K562 (cell line): ENCODE results near the gene METRN. TPM values are rescaled to one million over a fixed set of nuclear protein-coding genes. Genes with fewer than 3 reads are reported as not detected.

Experiments used
- CTCFL ChIP-seq: IDR thresholded peaks from 2 replicates; pipeline ENCODE4 v1.6.1; 2011; ENCODE audit warnings: borderline replicate concordance, low read depth, mild to moderate bottlenecking, moderate library complexity, low read length; ENCODE audit not compliant: insufficient read depth, poor library complexity, severe bottlenecking
- HDAC3 ChIP-seq: fragments of 450-650 bp; IDR thresholded peaks from 2 replicates; pipeline ENCODE4 v1.6.1; 2018; ENCODE audit warnings: borderline replicate concordance, mild to moderate bottlenecking, moderate library complexity; ENCODE audit not compliant: partially characterized antibody
- JUND ChIP-seq, 2 experiments: IDR thresholded peaks; 2 replicates in 1 of 2; 3 replicates in 1 of 2; pipeline ENCODE4 v1.6.1; 2011; ENCODE audit warnings: borderline replicate concordance in 2 of 2, low read depth in 2 of 2, low read length in 2 of 2, improper control_type of control experiment in 1 of 2, missing biosample characterization in 1 of 2, missing genetic modification characterization in 1 of 2, missing genetic modification reagents in 1 of 2
- TEAD1 ChIP-seq, 2 experiments: fragments of 450-650 bp in 1 of 2; sonication (generic) in 1 of 2; formaldehyde crosslinking; IDR thresholded peaks; 2 replicates each; pipeline versions ENCODE4 v1.4.0 to v1.8.0; 2020 to 2022; ENCODE audit warnings: mild to moderate bottlenecking in 2 of 2, missing genetic modification reagents in 1 of 2
- ZMIZ1 ChIP-seq, 2 experiments: fragments of 150-350 bp in 1 of 2; IDR thresholded peaks; 2 replicates each; pipeline ENCODE4 v1.6.1; 2012 to 2016; ENCODE audit warnings: low read depth in 2 of 2, low read length in 2 of 2, mild to moderate bottlenecking in 1 of 2, moderate library complexity in 1 of 2
- ZNF77 ChIP-seq: fragments of 250-450 bp; sonication (Bioruptor Pico); IDR thresholded peaks from 2 replicates; pipeline ENCODE4 v1.5.0; 2020
- ZSCAN29 ChIP-seq: fragments of 450-650 bp; IDR thresholded peaks from 2 replicates; pipeline ENCODE4 v1.6.1; 2017
- polyA plus RNA-seq, 8 experiments: library from polyadenylated mRNA; depleted of rRNA in 4 of 8; stranded (reverse) in 5 of 8; unstranded in 3 of 8; fragments of >200 nt; fragmentation: Nextera tagmentation in 2 of 8; fragmentation: Illumina TruSeq in 1 of 8; extraction: Ambion mirVana in 2 of 8; extraction: Trizol in 1 of 8; gene quantifications; 2 replicates each; pipeline versions ENCODE4 v1.2.1 to v1.2.3, GENCODE V29; 2011 to 2014; ENCODE audit warnings: inconsistent platforms in 1 of 8, missing spikeins in 1 of 8
- total RNA-seq, 7 experiments: library from RNA; depleted of rRNA in 6 of 7; stranded (reverse); fragments of >200 nt in 6 of 7; fragmentation: Illumina TruSeq in 2 of 7; extraction: Trizol in 2 of 7; gene quantifications; 2 replicates each; pipeline versions ENCODE4 v1.2.1 to v1.2.3, GENCODE V29; 2011 to 2021; ENCODE audit warnings: low replicate concordance in 1 of 7

The METRN gene
- total and polyA plus RNA-seq, 9 of the 15 experiments (the other 6 are each of a cell fraction or from before 2014, with no cell fraction given): 0.20 to 89.8 (median 15.4) TPM

- TF ChIP-seq CTCFL (peak; percentile 84), ZNF77 (0 out of 2 replicates have a peak, but pooled peaks have one; percentile 18), HDAC3 (no peak), TEAD1 (CRISPR knock-in tag; IDR thresholded peaks at IDR 0.05) (no peak), ZMIZ1 (IDR thresholded peaks at IDR 0.05; ENCODE audit: low read depth in 2 of 2, low read length in 2 of 2) (no peak), ZSCAN29 (no peak), JUND (IDR thresholded peaks at IDR 0.05; ENCODE audit: borderline replicate concordance, low read depth, low read length) (peak; percentile 25; the same call in 1 of the 2 replicates), JUND (tag; IDR thresholded peaks at IDR 0.05; ENCODE audit: borderline replicate concordance, low read depth, low read length) (no peak; the same call in 2 of the 3 replicates)
Measured at GRCh38 chr16:720447-720989, 5.6 kb downstream of the METRN start (continued).
